Islet of Langerhans (tissue), 1 donor: ENCODE results near the gene GNG7.
"Not testable (repeated sequence)": the region's sequence is repeated elsewhere in the genome, so short reads cannot be mapped to it uniquely, and the experiment has no call there.

Source experiments
- FAIRE-seq: peaks from one replicate; lab custom pipeline; 2011; peaks lifted over from hg19 to GRCh38; lab: Jason Lieb, UNC

The GNG7 gene

GRCh38 chr19:2619076-2619475 lies 83.4 kb downstream of the GNG7 start:
- FAIRE-seq = no peak

DNA sequence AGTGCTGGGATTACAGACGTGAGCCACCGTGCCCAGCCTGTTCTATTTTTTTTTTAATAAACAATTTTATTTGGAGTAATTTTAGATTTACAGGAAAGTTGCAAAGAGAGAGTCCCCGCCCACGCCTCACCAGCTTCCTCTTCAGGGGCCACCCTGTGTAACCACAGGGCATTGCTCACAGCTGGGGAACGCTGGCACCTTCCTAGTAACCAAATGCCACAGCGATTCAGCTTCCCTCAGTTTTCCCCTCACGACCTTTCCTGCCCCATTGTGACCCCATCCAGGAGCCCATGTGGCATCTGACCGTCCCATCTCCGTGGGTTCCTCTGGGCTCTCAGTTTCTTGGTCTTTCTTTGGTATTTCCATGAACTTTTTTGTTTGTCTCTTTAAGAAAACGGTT lies 83.9 kb downstream of the GNG7 start:
- FAIRE-seq = no peak

- FAIRE-seq = no peak
Measured at GRCh38 chr19:2617393-2618165, 84.9 kb downstream of the GNG7 start.

DNA sequence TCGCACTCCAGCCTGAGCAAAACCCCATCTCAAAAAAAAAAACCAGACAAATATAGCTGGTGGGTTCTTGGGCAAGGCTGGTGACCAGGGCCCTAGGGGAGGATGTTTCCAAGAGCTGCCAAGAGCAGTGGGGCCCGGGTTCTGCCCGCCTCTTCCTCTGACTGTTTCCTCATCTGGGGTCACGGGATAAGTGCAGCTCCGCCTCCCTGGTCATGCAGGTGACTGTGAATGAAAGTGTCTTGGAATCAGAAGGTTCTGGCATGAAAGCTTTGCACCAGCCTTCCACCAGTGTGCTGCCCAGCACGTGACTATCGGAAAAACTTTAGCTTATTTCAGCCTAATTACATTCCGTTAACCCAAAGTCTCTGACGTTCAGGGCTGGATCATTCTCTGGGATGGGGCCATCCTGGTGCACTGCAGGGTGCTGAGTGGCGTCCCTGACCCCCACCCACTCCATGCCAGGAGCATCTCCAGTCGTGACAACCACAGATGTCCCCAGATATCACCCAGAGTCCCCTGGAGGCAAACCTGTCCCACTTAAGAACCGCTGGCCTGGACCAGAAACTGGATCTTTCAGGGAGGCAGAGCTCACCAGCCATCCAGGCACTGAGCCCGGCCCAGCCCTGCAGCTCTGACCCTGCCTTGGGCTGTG lies 85.6 kb downstream of the GNG7 start:
- FAIRE-seq = no peak

- FAIRE-seq = no peak
Measured at GRCh38 chr19:2615782-2616181, 86.7 kb downstream of the GNG7 start.

DNA sequence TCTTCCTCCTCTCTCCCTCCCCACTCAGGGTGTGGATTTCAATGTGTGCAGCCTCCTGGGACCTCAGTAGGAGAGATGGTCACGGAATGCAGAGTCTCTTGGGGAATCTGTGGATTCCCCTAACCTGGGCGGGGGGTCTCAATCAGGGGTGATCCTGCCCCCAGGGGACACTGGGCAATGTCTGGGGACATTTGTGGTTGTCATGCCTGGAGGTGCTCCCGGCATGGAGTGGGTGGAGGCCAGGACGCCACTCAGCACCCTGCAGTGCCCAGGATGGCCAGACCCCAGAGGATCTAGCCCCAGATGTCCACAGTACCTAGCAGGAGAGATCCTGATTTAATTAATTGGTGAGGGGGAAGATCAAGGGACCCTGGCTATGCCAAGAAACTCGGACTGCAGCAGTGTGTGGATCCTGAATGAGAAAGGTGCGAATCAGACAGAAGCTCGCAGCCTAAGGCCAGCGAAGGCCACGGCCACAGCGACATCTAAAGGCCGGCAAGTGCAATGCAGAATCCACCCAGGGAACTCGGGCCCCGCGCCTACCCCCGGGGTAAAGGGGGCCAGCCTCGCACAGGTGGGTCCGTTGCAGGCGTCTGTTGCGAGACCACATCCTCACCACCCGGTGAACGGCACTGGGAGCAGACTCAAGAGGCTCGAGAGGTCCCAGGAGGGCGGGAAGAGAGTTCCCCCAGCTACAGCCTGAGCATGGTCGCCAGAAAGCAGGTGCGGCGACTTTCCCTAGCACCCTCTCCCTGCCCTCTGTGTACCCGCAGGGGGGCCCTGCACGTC lies 88.8 kb downstream of the GNG7 start:
- no peak for FAIRE-seq

GRCh38 chr19:2612619-2613249 lies 89.8 kb downstream of the GNG7 start:
- no peak for FAIRE-seq

DNA sequence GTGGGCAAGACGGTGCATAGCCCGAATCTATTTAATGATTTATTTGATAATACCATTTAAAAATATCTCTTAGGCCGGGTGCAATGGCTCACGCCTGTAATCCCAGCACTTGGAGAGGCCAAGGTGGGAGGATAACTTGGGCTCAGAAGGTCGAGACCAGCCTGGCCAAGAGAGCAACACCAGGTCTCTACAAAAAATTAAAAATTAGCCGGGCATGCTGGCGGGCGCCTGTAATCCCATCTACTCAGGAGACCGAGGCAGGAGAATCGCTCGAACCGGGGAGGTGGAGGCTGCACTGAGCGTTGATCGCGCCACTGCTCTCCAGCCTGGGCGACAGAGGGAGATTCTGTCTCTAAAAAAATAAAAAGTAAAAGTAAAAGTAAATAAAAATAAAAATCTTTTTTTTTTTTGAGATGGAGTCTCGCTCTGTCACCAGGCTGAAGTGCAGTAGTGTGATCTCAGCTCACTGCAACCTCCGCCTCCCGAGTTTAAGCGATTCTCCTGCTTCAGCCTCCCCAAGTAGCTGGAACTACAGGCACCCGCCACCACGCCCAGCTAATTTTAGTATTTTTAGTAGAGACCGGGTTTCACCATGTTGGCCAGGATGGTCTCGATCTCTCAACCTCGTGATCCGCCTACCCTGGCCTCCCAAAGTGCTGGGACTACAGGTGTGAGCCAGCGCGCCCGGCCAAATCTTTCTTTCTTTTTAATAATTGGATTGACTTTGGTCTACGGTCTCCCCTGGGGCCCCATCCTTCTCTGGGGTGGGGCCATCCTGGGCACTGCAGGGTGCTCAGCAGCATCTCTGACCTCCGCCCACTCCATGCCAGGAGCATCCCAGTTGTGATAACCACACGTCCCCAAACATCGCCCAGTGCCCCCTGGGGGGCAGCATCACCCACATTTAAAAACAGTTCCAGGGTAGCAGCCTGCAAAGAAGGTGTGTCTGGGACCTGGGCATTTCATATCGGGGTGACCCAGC lies 90.7 kb downstream of the GNG7 start:
- no peak for FAIRE-seq

GRCh38 chr19:2610637-2611482 lies 91.6 kb downstream of the GNG7 start:
- FAIRE-seq = no peak

DNA sequence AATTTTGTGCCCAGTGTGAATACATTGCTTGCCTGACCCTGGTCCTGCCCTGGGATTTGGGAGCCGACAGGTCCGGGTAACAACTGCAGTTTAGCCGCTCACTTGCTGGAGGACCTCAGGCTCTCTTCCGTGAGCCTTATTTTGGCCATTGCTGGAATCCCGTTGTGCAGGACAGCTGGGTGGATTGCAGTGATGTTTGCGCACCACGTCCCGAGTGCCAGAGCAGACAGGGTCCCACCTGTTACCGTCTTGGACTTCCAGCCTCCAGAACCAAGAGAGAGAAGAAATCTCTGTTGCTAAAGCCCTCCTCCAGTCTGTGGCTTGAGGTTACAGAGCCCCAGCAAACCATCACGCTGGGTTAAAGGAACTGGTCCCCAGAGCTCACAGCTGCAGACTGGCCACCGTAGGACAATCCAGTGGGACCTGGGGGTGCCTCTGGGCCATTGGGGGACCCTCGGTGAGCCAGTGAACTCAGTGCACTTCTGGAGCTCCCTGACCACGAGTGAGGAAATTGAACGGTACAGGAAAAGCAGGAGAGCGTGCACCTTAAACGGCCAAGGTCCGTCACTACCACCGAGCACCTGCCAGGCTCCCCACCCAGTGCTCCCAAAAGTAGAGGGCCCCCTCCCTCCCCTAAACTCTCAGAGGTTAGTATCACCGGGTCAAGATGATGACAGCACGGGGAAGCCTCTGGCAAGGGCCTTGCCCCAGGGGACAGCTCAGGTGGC lies 92.9 kb downstream of the GNG7 start:
- FAIRE-seq = no peak

GRCh38 chr19:2609034-2609388 lies 93.5 kb downstream of the GNG7 start:
- FAIRE-seq = not testable (repeated sequence)

- FAIRE-seq = no peak
Measured at GRCh38 chr19:2608602-2608922, 93.9 kb downstream of the GNG7 start.

GRCh38 chr19:2607712-2608601 lies 94.5 kb downstream of the GNG7 start:
- no peak for FAIRE-seq

DNA sequence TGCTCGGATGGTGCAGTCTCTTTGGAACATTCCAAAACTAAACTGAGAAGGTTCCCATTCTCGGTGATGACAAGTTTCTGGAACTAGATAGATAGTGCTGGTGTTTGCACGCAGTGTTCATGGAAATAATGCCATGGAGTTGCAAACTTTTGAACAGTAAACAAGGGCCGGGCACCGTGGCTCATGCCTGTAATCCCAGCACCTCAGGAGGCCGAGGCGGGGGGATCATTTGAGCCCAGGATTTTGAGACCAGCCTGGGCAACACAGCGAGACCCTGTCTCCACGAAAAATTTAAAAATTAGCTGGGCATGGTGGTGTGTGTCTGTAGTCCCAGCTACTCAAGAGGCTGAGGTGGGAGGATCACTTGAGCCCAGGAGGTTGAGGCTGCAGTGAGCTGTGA lies 95.7 kb downstream of the GNG7 start:
- not testable (repeated sequence) for FAIRE-seq

GRCh38 chr19:2605889-2606288 lies 96.6 kb downstream of the GNG7 start:
- FAIRE-seq = not testable (repeated sequence)

GRCh38 chr19:2604747-2605329 lies 97.7 kb downstream of the GNG7 start:
- no peak for FAIRE-seq

- FAIRE-seq = no peak
Measured at GRCh38 chr19:2603334-2603733, 99.2 kb downstream of the GNG7 start.

DNA sequence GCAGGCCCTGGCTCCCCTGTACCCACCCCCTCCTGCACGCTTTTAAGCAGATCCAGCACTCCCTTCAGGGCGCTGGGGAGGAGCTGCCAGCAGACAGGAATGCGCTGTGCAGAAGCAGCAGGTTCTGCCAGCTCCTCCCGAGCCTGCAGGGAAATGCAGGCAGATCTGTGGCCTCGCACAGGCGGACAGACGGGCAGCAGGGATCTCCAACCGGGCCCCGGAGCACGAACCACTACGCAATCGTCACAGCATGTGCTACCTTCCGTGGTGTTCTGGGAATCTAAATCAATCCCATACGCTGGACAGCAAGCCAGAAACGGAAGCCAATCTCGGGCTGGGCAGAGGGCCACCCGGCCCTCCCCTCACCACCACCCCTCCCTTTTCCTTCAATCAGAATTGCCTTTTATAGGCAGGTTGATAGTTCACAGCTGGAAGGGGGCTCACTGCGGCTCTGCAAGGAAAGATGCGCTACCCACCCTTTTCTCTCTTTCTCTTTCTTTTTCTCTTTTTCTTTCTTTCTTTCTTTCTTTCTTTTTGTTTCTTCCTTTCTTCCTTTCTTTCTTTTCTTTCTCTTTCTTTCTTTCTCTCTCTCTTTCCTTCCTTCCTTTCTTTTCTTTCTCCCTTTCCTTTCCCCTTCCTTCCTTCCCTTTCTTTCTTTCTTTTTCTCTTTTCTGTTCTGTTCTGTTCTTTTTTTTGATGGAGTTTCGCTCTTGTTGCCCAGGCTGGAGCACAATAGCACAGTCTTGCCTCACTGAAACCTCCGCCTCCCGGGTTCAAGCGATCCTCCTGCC lies 99.9 kb downstream of the GNG7 start:
- no peak for FAIRE-seq
